Aortic smooth muscle cell (primary cell): ENCODE measurements around the gene CD40. TPM values are rescaled to one million over a fixed set of nuclear protein-coding genes. Genes with fewer than 3 reads are reported as not detected.

Experiments
- total RNA-seq: library from RNA; depleted of rRNA; stranded (reverse); fragments of >200 nt; gene quantifications from 2 replicates; pipeline ENCODE4 v1.2.3, GENCODE V29; 2014

The CD40 gene
- 7.3 and 7.8 TPM in 2 replicates for total RNA-seq

GRCh38 chr20:46117704-46118467 is at the start of gene CD40:
CD40 (plus strand) TSS chr20:46118314; CDS start chr20:46118344, 30 bp downstream.

GRCh38 chr20:46089417-46090388 is 28.4 kb upstream of the CD40 start, which contains the start of gene NCOA5:
NCOA5 (minus strand) TSS chr20:46089962; CDS start chr20:46079424, 10,538 bp downstream.

Other genes starting within 250 kb of the CD40 start
- gene ZSWIM1, start 237.1 kb upstream of the CD40 start, total RNA-seq, result 3.0 TPM in 2 replicates
- gene SPATA25, start 230.7 kb upstream of the CD40 start, total RNA-seq, result 1.4 and 1.5 TPM in 2 replicates
- 5.2 and 5.3 TPM in 2 replicates for gene NEURL2, start 227.1 kb upstream of the CD40 start, total RNA-seq
- gene CTSA, start 227.0 kb upstream of the CD40 start, total RNA-seq, result 103 and 140 TPM in 2 replicates
- gene PLTP, start 206.2 kb upstream of the CD40 start, total RNA-seq, result 32.0 and 41.9 TPM in 2 replicates
- gene PCIF1, start 183.6 kb upstream of the CD40 start, total RNA-seq, result 7.0 and 7.5 TPM in 2 replicates
- gene ZNF335, start 146.1 kb upstream of the CD40 start, total RNA-seq, result 10.7 and 13.3 TPM in 2 replicates
- gene MMP9, start 109.4 kb upstream of the CD40 start, total RNA-seq, result not detected in 2 replicates
- gene SLC12A5, start 89.1 kb upstream of the CD40 start, total RNA-seq, result 0.06 TPM in 1 of 2 replicates, not detected in the other
- 7.8 and 9.3 TPM in 2 replicates for gene NCOA5, start 28.4 kb upstream of the CD40 start, total RNA-seq
- not detected in 2 replicates for gene CDH22, start 190.2 kb downstream of the CD40 start, total RNA-seq